ENCODE data around the gene RAB7B.
A peak's percentile ranks its signal among the peaks of the same experiment; 100 is the strongest.
"Not testable (repeated sequence)": the region's sequence is repeated elsewhere in the genome, so short reads cannot be mapped to it uniquely, and the experiment has no call there.

Gene RAB7B

DNA sequence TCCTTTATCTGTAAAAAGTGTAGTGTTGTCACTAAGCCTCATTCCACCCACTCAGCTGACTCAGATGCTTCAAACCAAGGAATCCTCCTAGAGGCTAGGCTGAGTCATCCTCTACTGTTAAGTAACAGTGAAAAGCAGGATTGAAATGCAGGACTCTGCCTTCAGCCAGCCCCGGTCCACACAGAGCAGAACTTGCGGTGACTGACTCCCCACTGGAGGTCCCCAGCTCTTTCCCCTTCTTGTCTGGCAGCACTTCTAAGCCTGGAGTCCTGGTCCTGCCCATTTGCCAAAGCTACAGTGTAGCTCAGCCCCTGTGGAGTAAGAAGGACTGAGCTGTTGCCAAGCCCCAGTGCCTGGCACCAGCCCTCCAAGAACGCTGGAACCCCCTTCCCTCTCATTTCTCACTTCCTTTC is 1.7 kb downstream of the RAB7B start:
- peak; percentile 86 for DNase-seq (ENCODE audit: low read depth)
- H3K4me3 ChIP-seq (ENCODE audit: low read depth, low read length): peak overlapping the region; percentile 1

DNA sequence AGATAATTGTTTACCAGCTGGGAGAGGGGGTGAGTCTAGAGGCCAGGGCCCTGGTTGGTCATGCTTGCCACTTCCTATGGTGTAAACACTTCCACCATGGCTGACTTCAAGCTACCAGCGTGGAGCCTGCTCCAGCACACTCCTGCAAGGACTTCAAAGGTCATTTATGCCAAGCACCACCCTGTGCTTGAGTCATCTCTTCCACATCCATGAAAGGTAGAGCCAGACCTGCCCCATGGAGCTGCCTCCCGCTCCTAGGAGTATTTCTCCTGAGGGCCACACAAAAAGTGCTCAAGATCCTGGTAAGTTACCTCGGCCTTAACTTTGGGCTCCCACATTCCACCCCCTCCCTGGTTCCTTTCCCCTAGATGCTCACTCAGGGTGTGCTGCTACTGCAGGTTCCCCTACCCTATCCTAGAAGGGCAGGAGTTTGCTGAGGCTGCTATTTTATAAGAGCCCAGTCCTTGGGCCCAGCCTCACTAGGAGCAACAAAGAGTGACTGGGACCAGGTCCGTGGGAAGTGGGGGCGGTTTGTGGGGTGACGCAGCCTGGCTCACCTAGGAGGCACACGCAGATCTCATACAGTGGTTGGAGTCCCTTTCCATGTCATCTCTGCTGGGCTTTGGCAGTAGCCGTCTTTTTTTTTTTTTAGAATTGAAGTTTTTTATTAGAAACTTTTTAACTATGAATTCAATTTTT is 2.4 kb downstream of the RAB7B start:
- no peak overlapping the region for H3K4me3 ChIP-seq (ENCODE audit: low read depth, low read length)
- no peak for DNase-seq (ENCODE audit: low read depth)

DNA sequence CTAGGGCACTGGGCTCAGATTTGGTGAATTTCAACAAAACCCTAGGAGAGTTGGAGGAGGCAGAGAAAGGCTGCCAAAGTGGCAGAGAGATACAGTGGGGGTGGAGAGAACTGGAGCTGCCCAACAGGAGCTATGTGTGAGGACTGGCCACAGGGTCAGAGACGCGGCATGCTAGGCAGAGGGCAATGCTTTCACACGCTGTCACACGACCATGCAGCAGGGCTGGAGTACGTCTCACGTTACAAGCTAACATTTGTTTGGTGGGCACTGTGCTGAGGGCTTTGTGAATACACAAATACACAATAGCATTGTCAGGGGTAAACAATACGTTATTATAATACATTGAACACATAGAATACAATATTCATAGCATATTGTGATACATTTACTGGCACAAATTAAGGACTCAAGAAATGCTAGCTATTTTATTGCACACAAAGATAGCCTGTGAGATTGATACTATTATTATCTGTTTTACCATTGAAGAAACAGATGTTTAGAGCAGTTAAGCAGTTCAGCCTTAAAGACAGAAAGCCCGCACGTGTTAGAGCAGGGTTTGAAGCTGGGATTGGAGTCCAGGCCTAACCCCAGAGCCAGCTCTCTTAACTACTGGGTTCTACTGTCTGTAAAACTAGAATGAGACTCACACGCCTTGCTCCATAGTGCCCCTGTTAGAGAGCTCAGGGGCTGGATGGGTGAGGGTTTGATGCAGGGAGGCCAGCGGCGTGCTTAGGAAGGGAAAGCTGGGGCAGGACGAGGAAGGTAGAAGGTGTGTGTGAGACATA is 4.5 kb downstream of the RAB7B start:
- DNase-seq (ENCODE audit: low read depth): no peak

DNA sequence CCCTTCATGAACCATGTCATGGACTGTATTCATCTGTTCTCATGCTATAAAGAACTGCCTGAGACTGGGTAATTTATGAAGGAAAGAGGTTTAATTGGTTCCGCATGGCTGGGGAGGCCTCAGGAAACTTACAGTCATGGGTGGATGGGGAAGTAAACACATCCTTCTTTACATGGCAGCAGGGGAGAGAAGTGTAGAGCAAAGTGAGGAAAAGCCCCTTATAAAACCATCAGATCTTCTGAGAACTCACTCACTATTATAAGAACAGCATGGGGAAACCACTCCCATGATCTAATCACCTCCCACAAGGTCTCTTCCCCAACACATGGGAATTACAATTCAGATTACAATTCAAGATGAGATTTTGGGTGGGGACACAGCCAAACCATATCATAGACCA is 6.6 kb downstream of the RAB7B start:
- H3K4me3 ChIP-seq (ENCODE audit: low read depth, low read length); DNase-seq (ENCODE audit: low read depth): not testable (repeated sequence)

More for the DNA sequence above, 4.5 kb downstream of the RAB7B start:
- no peak overlapping the region for H3K4me3 ChIP-seq (ENCODE audit: low read depth, low read length)

DNA sequence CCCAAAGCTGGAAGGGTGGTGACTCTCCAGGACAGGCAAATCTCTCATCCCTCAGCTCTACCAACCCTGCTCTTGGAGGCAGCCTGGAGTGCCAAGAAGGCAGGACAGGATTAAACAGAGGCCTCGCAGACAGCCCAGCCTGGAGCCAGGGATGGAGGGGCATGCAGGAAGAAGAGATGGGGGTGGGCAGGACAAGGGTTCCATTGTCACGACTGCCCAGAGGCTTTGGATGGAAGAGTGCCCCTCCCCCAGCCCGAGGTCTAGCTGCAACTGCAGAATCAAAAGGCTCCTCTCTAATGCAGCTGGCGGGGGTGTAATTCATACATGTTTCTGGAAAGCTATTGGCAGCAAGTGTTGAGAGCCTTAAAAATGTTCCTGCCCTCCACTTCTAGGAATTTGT is 8.8 kb downstream of the RAB7B start:
- DNase-seq (ENCODE audit: low read depth): no peak
- H3K4me3 ChIP-seq (ENCODE audit: low read depth, low read length): no peak overlapping the region

- no peak for DNase-seq (ENCODE audit: low read depth)
These were observed 10.1 kb downstream of the RAB7B start for GRCh38 chr1:205993068-205993467.

GRCh38 chr1:205992218-205992882 is 10.8 kb downstream of the RAB7B start:
- DNase-seq (ENCODE audit: low read depth): no peak
- H3K4me3 ChIP-seq (ENCODE audit: low read depth, low read length): no peak overlapping the region

More at GRCh38 chr1:205993068-205993467, 10.1 kb downstream of the RAB7B start:
- no peak overlapping the region for H3K4me3 ChIP-seq (ENCODE audit: low read depth, low read length)

DNA sequence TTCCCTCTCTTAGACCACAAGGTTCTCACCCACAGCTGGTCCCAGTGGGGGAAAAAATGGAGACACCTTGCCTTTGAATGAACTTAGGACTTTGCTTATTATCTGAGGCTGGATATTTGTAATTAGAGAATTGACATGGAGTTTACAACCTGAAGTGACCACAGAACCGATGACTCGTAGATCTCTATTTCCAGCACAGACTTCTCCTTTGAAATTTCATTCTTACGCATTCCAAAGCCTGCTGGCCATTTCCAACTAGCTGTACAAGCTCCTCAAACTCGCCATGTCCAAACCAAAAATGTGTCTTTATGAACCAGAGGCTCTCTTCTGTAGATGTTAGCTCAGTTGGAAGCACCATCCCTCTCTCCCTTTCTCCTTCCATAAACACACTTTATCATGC is 12.0 kb downstream of the RAB7B start:
- no peak for DNase-seq (ENCODE audit: low read depth)
- no peak overlapping the region for H3K4me3 ChIP-seq (ENCODE audit: low read depth, low read length)

GRCh38 chr1:205990226-205990625 is 13.0 kb downstream of the RAB7B start:
- DNase-seq (ENCODE audit: low read depth): no peak
- H3K4me3 ChIP-seq (ENCODE audit: low read depth, low read length): no peak overlapping the region

- no peak for DNase-seq (ENCODE audit: low read depth)
These were observed 13.4 kb downstream of the RAB7B start for GRCh38 chr1:205989786-205990185.

GRCh38 chr1:205988585-205988995 is 14.6 kb downstream of the RAB7B start:
- no peak for DNase-seq (ENCODE audit: low read depth)
- no peak overlapping the region for H3K4me3 ChIP-seq (ENCODE audit: low read depth, low read length)

More at GRCh38 chr1:205989786-205990185, 13.4 kb downstream of the RAB7B start:
- no peak overlapping the region for H3K4me3 ChIP-seq (ENCODE audit: low read depth, low read length)

DNA sequence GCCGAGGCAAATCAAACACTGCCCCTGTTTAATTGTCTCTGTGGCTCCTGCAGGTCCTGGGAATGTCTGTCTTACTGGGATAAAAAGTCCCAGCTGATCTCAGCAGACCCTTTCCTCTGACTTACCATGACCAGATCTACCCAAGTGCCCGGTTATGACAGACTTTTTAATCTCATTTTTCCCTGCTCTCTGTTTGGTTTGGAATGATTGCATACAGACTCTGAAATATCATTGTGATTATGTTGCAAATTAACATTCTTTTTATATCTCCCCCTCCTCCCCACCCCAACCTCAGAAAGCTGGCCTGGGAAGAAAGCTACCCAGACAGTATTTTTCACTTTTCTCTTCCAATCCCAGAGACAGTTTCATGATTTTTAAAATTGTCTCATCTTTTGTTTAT is 16.3 kb downstream of the RAB7B start:
- H3K4me3 ChIP-seq (ENCODE audit: low read depth, low read length): no peak overlapping the region
- DNase-seq (ENCODE audit: low read depth): no peak

DNA sequence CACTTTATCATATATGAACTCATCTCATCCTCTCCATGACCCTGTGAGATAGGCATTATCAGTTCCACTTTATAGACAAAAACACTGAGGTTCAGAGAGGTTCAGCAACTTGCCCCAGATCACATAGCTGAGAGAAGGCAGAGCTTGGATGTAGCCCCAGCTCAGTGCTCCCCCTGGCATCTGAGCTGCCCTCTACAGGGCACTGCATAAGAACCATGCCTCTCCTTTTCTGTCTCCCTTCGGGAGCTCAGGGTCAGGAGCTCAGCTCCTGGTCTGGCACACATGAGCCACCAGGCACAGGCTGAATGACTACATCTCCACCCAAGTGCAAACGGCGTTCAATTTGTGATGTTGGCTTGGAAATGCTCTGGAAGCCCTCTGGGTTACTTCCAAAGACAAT is 16.9 kb downstream of the RAB7B start:
- H3K4me3 ChIP-seq (ENCODE audit: low read depth, low read length): no peak overlapping the region
- no peak for DNase-seq (ENCODE audit: low read depth)

DNA sequence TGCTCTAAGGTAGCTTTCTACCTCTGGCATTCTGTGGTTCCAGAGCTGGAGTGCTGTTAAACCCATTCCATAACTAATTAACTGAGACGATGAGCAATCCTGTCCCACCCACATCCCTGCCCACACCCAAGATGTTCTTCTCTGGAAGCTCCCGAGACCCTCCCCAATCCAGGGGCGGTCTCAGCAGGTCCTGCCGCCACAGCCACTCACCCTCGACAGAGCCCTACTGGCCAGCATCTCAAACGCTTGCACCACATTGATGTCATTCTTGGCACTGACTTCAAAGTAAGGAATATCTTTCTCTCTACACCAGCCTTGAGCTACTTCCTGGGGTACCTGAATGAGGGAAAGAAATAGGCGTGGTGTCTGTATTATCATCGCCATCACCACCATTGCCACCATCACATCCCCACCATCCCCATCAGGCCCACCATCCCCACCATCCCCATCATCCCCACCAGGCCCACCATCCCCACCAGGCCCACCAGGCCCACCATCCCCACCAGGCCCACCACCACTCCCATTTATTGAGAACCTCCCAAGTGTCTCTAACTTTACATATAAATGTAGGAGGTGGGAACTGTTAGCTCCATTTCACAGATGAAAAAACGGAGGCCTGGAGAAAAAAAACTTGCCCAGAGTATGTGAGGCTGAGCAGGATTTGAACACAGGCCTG is 17.7 kb downstream of the RAB7B start:
- no peak overlapping the region for H3K4me3 ChIP-seq (ENCODE audit: low read depth, low read length)
- no peak for DNase-seq (ENCODE audit: low read depth)

- no peak overlapping the region for H3K4me3 ChIP-seq (ENCODE audit: low read depth, low read length)
- no peak for DNase-seq (ENCODE audit: low read depth)
These were observed 19.1 kb downstream of the RAB7B start for GRCh38 chr1:205983925-205984725.

DNA sequence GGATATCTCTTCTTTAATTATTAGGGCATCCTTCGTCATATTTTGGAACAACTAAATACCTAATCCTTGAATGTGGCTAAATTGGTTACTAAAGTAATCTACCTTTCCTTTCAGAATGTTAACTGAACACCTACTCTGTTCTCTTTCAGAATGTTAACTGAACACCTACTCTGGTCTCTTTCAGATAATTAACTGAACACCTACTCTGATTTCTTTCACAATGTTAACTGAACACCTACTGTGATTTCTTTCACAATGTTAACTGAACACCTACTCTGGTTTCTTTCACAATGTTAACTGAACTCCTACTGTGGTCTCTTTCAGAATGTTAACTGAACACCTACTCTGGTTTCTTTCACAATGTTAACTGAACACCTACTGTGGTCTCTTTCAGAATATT is 21.9 kb downstream of the RAB7B start:
- no peak overlapping the region for H3K4me3 ChIP-seq (ENCODE audit: low read depth, low read length)
- no peak for DNase-seq (ENCODE audit: low read depth)

DNA sequence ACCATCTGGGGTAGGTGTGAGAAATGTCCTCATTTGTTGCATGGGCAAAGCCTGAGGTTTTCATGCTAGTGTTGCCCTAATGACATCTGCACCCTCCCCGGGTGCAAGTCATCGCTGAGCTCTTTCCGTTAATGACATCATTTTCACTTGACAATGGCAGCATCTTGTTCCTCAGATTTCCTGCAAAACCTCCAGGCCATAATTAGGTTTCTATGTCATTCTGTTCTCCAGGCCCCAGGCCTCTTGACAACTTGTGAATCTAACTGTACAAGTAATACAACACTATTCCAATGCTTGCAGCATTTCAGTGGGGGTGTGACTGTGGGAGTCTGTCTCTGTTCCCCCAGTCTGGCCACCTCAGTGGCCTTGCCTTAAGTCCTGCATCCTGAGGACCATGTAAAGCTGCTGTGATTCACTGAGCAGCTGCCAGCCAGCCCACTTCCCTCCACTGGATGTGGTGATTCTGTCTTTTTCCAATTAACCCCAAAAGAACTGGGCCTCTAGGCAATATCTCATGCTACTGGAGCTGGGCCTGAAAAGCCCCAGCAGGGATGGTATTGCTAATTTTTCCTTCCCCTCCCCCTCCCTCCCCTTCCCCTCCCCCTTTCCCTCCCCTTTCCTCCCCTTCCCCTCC is 22.8 kb downstream of the RAB7B start:
- DNase-seq (ENCODE audit: low read depth): no peak
- no peak overlapping the region for H3K4me3 ChIP-seq (ENCODE audit: low read depth, low read length)

GRCh38 chr1:205979301-205979700 is 23.9 kb downstream of the RAB7B start:
- no peak overlapping the region for H3K4me3 ChIP-seq (ENCODE audit: low read depth, low read length)
- no peak for DNase-seq (ENCODE audit: low read depth)

GRCh38 chr1:205978676-205979075 is 24.5 kb downstream of the RAB7B start:
- DNase-seq (ENCODE audit: low read depth): no peak
- H3K4me3 ChIP-seq (ENCODE audit: low read depth, low read length): no peak overlapping the region
